HG02884 (cell line): Measurements from ENCODE around the gene CHST11.

Experiments used
- ATAC-seq: cut with Tn5 transposase; IDR thresholded peaks from one replicate; pipeline ENCODE4 v1.9.1; 2021; ENCODE audit warnings: mild to moderate bottlenecking, moderate library complexity; ENCODE audit not compliant: unreplicated experiment

The CHST11 gene

GRCh38 chr12:104501660-104502059 is 44.9 kb downstream of the CHST11 start:
- no peak for ATAC-seq

DNA sequence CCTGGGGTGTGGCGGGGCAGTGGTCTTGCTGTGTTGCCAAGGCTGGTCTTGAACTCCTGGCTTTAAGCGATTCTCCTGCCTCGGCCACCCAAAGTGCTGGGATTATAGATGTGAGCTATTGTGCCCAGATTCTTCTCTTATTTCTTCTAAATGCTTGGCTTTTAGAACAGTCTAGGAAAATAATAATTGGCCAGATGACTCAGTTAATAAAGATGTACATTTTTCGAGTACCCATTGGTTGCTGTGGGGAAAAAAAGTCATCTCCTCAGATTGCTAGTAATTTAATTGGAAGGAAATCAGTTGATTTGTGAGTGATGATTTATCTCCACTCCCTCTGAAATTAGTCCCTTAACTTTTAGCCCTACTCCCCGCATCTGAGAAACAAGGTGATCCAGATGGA is 45.5 kb downstream of the CHST11 start:
- ATAC-seq, result no peak

DNA sequence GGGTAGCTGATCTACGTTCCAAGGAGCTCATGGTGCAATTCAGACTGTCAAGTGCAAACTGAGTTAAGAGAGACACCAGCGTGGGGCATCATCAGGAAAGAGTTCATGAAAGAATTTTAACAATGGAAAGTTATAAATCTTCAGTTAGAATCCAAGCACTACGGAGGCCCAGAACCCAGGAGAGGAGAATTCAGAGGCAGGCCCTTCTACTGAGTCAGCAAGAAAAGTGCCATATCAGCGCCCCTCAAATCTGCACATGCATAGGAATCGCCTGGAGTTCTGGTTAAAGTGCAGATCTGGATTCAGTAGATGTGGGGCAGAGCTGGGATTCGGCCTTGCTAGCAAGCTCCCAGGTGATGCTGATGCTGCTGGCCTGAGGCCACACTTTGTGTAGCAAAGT is 45.9 kb downstream of the CHST11 start:
- ATAC-seq, result no peak

DNA sequence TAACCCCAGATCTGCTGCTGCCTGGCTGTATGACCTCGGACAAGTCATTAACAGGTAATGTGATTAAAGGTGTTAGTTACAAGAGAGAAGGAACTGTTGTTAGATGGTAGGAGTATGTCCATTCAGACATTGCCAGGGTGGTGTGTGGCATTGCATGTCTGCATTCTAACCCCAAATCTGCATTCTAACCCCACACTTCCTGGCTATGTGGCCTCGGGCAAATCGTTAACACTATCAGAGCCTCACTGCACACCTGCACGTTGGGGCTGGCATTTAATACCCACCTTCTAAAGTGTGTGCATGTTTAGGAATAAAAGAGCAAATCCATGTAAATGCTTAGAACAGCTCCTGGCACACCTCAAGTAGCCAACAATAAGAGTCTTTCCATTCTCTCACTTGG is 46.4 kb downstream of the CHST11 start:
- ATAC-seq, result no peak

- ATAC-seq, result no peak
Measured at GRCh38 chr12:104504146-104504545, 47.4 kb downstream of the CHST11 start.

DNA sequence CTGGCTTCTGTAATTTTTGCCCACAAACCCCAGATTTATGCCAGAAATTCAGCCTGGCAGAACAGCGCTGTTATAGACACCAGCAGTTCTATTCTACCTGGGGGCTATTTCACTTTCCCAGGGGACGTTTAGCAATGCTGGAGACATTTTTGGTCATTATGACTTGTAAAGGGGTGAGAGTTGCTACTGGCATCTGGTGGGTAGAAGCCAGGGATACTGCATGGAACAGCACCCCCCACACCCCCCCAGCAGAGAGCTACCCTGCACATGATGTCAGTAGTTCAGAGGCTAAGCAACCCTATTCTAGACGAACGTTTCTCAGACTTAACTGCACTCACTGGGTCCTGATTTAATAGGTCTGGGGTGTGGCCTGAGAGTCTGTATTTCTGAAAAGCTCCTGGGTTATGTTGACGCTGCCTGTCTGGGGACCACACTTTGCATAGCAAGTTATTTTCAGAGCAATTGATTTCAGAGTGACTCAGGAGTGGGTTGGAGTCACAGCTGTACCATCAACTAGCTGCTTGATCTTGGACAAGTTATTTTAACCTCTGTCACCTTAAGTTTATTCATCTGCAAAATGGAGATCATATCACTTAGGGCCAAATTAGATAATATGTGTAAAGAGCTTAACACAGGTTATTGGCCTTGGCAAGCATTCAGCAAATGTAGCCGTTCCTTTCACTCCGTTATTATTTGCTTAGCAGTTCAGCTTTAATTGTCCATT is 48.5 kb downstream of the CHST11 start:
- ATAC-seq, result peak; percentile 99

DNA sequence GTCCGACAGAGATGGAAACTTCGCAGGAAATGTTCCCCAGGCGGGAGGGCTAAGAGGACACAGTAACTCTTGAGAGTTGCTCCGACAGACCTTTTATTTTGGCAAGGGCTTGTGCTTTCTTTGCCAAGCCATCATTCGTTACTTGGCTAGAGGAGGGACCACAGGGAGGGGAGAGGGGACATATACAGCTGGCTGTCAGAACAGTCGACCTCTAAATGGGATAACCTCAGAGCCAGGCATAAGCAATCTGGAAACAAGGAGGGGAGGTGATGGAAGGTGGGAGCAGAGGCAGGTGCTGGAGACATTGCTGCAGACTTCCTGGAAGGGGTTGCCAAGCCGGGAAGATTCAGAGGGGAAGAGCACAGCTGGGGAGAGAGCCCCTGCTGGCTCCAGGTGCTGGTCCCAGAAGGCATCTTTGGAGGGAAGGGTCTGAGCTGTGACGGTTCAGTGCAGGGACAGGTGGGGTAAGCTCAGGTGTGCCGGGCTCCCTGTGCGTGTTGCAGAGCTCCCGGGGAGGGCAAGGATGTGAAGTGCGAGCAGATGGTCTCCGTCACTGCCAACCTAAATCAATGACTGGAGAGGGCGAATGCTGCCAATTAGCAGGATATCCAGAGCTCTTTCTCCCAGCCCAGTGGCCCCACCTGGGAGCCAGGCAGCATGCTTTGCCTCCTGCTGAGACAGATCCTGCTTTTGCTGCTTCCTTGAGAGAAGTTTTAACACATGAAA is 50.1 kb downstream of the CHST11 start:
- no peak for ATAC-seq

- no peak for ATAC-seq
Measured at GRCh38 chr12:104507672-104508071, 50.9 kb downstream of the CHST11 start.

GRCh38 chr12:104508752-104509446 is 52.2 kb downstream of the CHST11 start:
- ATAC-seq, result no peak

GRCh38 chr12:104510145-104510872 is 53.6 kb downstream of the CHST11 start:
- no peak for ATAC-seq

GRCh38 chr12:104510873-104511440 is 54.2 kb downstream of the CHST11 start:
- no peak for ATAC-seq

DNA sequence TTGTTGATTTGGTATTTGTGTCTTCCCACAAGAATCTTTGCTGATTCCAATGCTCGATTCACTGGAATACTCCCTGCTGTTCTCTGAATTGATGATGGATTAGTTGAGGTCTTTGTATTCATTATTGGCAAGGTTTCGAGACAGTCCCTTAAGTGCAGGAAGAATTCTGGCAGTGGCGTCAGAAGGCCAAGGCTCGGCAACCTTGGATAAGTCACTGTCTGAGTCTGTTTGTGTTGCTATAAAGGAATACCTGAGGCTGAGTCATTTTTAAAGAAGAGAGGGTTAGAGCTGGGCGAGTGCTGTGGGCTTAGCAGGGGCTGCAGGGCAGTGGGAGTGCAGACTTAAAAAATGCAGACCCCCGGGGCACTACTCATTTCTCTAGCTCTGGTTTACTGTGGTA is 56.9 kb downstream of the CHST11 start:
- no peak for ATAC-seq

- no peak for ATAC-seq
Measured at GRCh38 chr12:104514092-104514810, 57.5 kb downstream of the CHST11 start.

GRCh38 chr12:104515899-104516298 is 59.2 kb downstream of the CHST11 start:
- no peak for ATAC-seq

DNA sequence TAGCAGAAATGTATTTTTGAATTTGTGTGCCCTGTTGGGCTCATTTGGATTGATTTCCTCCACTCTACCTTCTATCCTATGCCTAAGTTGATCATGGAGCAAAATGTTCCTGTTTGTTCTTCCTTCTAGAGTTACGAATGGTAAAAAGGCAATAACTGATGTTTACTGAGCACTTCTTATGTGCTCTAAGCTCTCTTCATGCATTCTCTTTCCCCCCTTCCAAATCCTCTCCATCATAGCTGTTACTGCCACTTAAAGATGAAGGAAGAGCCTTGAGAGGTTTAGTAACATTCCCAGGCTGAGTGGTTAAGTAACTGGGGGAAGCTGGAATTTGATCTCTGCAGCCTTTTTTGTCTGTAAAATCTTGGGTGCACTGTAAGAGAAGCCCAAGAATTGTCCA is 60.1 kb downstream of the CHST11 start:
- ATAC-seq, result no peak

DNA sequence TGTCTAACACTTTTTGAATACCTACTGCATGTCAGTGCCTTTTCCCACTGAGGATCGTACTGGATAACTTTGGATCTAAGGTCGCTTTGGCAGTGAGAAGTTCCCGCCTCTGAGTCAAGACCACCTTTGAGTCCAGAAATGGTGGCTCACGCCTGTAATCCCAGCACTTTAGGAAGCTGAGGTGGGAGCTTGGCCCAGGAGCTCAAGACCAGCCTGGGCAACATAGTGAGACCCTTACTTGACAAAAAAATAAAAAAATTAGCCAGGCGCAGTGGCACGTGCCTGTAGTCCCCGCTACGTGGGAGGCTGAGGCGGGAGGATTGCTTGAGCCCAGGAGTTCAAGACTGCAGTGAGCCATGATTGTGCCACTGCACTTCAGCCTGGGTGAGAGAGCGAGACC is 61.1 kb downstream of the CHST11 start:
- ATAC-seq, result no peak

DNA sequence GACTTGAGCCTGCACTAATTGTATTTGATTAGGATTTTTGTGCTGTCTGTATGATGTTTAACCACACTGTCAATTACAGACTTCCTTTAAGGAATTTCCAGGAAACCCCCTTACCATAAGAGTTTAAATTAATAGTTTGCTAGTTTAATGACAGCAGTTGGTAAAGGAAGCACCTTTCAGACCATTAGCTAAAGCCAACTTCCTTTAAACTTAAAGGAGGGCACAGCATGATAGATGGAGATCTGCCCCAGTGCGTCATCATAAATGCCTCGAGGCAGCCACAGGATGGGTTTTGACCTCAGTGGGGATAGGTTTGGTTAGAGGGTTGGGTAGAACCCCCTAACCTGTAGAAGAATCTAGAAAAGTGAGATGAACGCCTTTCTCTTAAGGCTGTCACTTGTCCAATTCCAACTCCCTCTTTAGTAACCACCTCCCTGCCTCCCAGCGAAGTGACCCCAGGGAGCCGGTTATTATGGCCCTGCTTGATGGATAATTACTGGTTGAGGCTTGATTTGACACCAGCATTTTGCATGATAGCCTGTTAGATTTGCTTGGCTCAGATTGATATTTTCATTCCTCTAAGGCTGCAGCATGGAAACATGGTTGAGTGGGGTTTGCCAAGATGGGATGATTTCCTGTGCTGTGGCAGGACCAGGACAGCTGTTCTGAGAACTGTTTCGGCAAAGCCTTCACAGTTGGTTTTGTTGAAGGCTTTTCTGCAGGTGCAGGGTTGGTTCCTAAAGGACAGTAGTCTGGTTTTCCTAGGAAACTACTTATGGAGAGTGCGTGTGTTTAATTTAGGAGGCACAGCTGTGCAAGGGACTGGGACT is 62.7 kb downstream of the CHST11 start:
- ATAC-seq, result no peak

GRCh38 chr12:104520242-104520900 is 63.6 kb downstream of the CHST11 start:
- peak; percentile 44 for ATAC-seq

DNA sequence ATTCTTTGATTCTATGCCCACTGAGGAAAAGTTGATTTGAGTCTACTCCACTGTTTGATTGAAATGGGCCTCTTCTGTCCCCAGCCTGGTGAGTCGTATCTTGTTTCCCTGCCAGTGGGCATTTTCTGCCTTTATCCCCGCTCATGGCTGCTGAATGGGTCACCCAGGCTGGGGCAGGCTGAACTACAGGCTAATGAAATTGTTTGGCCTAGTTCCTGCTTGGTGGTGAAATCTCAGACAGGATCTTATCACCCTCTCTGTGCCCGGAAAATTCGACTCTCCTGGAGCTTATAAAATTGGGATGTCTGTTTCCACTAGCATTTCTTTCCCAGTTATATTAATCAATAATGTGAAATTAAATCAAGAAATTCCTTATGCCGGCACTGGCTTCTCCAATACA is 65.0 kb downstream of the CHST11 start:
- no peak for ATAC-seq
